Measurements from ENCODE around the gene KCTD2.

KCTD2 gene

DNA sequence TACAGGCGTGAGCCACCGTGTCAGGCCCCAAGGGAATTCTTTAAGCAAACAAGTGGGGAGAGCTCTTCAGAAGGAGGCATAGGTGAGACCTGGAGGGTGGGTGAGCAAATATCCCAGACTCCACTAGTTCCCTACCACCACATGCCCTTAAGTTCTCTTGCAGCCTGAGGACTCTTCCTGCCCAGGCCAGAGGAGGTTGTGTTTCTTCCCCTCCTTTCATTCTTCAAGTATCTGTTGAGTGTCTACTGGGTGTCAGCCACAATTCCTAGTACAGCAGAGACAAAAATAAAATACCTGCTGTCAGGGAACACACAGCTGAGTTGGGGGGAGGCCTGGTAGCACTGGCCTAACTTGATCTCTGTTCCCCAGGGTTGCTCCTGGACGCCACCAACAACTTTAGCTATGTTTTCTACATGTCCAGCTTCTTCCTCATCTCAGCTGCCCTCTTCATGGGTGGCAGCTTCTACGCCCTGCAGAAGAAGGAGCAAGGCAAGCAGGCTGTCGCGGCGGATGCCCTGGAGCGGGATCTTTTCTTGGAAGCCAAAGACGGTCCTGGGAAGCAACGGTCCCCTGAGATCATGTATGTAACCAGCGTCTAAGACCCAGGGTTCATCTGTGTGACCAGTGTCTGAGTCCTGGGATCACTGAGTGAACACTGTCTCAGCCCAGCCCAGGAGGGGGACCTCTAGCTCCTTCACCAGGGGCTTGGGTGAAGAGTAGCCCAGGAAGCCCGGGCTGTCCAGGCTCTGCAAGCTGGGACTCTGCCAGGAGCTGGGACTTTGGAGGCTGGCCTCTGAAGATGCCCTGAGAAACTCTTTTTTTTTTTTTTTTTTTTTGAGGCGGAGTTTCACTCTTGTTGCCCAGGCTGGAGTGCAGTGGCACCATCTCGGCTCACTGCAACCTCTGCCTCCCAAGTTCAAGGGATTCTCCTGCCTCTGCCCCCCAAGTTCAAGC lies 56.9 kb downstream of the KCTD2 start:
- DNase-seq = no peak

DNA sequence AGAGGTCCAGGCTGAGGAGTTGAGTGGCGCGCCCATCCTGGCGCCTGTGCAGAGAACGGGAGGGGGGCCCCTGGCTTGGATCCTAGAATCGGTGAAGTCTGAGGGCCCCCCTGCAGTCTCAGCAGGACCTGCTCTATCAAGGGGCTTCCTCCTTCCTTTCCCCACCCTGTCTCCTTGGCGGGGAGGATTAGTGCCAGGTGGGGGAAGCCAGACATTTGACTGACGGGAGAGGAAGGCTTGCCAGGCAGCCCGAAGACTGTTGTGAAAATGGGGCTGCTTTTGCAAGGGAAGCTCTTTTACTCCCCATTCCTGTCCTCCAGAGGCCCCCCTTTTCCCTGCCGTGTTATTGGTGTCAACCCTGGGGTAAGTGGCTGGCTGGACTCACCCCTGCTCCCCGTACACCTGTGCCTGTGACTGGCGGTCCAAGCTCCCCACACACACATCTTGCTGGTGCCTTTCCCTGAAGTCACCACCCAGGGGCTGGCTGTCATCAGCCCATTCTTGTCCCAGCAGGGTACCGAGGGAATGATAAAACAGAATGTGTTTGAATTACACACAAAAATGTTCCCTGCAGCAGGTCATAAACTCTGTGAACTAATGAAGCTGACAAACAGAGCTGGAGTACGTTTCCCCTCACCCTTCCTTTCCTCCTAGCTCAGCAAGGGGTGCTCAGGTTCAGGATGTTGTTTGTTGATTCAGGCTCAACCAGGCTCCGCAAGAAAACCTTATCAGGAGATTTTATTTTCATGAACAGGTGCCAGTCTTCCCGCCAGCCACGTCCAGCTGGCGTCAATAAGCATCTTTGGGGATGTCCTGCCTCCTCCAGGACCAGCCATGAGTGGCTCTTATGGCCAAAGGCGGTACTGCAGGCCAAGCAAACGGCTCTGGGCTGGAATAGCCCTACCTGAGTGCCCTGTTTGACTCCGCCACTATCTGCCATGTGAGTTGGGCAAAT lies 58.4 kb downstream of the KCTD2 start:
- peak; percentile 13 to 34 for DNase-seq

GRCh38 chr17:75108193-75108592 lies 61.2 kb downstream of the KCTD2 start:
- no peak for DNase-seq

DNA sequence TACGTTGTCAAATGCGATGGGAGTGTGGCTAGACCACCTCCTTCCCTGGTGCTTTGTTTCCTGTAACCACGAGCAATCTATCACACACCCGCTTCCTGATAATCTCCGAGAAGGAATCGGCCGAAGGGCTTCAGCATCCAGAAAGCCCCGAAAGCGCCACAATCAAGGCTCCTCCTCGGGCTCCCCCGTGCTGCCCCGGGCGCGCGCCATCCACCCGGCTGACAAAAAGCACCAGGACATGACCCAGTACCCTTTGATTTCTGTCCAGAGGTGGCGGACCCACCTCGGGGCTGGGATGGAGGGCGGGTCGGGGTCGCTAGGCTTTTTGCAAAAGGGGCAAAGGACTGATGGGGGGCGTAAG lies 62.0 kb downstream of the KCTD2 start:
- DNase-seq = no peak

GRCh38 chr17:75109407-75110233 lies 62.6 kb downstream of the KCTD2 start, which contains the start of gene ARMC7:
ARMC7 (plus strand) TSS chr17:75109969; CDS start chr17:75110289, 320 bp downstream.
- peak; percentile 67 to 86 for DNase-seq

DNA sequence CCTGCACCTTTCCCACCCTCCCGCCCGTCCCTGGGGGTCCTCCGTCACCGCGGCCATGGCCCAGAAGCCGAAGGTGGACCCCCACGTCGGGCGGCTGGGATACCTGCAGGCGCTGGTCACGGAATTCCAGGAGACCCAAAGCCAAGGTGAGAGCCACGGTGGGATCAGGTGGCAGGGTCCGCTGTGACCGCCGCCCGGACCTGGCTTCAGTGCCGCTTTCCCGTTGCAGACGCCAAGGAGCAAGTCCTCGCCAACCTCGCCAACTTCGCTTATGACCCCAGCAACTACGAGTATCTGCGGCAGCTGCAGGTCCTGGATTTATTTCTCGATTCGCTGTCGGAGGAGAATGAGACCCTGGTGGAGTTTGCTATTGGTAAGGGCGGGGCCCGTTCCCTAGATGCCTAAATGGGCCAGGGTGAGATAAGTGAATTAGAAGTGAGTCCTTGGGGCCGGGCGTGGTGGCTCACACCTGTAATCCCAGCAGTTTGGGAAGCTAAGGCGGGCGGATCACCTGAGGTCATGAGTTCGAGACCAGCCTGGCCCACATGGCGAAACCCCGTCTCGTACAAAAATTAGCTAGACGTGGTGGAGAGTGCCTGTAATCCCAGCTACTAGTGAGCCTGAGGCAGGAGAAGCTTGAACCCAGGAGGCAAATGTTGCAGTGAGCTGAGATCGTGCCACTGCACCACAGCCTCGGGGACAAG lies 63.4 kb downstream of the KCTD2 start:
- DNase-seq = no peak

- no peak for DNase-seq
Observed at GRCh38 chr17:75111777-75112335, 64.8 kb downstream of the KCTD2 start.

DNA sequence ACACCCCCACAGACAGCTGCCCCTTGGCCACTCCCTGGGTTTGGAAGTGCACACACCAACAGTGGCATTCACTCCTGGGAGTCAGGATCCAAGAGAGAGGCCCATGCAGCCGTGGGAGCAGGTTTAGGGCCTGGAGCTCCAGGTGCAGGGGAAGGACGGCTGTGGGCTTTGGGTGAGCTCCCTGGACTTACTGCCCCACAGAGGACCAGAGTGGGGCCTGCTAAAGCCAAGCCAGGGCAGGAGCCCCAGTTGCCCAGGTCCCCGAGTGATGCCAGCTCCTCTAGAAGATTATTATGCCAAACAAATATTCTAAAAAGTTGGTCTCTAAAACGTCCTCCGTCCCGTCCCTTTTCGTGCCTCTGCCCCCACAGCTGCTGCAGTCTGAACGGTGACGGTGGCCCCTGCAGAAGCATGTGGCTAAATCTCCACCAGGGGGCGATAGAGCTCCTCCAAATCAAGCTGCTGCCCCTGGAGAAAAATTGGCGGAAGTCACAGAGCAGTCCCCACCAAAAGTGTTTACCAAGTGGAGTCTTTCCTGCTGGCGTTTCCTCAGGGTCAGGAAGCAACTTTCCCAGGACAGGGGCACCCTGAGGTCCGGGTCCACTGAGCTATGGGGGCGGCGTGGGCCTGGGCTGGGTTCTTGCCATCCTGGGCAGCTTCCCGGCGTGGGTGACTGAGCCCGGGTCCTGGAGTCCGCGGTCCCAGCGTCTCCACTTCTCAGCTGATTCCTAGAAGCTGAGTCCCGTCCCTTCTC lies 67.0 kb downstream of the KCTD2 start:
- DNase-seq = peak; percentile 25 to 81

- no peak for DNase-seq
Observed at GRCh38 chr17:75114552-75115314, 67.7 kb downstream of the KCTD2 start.
